ENCODE data around the gene FLNC. TPM values are rescaled to one million over a fixed set of nuclear protein-coding genes. Genes with fewer than 3 reads are reported as not detected.

Gene FLNC
- total RNA-seq, 1 experiment from 2014 or later, result 8.0 TPM

DNA sequence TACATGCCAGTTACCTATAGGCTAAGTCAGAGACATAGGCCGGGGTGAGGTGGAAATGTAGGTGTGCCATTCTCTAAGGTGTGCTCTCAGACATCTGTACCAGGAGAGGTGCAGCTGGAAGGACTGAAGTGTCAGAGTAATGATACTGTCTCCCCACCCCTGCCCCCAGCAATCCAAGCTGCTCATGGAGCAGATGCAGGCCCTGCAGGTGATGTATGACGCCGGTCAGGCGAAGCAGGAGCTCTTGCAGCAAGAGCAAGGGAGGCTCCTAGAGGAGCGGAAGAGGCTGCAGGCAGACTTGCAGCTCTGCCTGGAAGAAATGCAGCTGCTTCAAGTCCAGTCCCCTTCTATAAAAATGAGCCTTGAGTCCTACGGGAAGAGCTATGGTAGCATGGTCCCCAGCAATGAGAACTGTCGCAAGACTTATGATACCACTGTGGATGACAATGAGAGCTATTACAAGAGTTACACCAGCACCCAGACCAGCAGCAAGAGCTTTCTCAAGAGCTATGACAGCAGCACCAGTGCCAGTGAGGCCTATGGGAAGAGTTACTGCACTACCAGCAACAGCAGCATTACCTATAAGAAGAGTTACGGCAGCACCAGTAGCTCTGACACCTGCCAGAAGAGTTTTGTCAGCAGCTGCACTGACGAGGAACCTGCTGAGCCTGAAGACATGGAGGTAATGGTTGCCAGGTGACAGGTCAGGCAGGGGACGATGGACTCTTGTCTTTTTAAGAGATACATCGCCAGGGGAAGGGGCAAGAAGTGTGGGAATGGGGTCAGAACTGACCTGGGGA lies 18.4 kb upstream of the FLNC start (continued):
- TF ChIP-seq, protein P1, sequence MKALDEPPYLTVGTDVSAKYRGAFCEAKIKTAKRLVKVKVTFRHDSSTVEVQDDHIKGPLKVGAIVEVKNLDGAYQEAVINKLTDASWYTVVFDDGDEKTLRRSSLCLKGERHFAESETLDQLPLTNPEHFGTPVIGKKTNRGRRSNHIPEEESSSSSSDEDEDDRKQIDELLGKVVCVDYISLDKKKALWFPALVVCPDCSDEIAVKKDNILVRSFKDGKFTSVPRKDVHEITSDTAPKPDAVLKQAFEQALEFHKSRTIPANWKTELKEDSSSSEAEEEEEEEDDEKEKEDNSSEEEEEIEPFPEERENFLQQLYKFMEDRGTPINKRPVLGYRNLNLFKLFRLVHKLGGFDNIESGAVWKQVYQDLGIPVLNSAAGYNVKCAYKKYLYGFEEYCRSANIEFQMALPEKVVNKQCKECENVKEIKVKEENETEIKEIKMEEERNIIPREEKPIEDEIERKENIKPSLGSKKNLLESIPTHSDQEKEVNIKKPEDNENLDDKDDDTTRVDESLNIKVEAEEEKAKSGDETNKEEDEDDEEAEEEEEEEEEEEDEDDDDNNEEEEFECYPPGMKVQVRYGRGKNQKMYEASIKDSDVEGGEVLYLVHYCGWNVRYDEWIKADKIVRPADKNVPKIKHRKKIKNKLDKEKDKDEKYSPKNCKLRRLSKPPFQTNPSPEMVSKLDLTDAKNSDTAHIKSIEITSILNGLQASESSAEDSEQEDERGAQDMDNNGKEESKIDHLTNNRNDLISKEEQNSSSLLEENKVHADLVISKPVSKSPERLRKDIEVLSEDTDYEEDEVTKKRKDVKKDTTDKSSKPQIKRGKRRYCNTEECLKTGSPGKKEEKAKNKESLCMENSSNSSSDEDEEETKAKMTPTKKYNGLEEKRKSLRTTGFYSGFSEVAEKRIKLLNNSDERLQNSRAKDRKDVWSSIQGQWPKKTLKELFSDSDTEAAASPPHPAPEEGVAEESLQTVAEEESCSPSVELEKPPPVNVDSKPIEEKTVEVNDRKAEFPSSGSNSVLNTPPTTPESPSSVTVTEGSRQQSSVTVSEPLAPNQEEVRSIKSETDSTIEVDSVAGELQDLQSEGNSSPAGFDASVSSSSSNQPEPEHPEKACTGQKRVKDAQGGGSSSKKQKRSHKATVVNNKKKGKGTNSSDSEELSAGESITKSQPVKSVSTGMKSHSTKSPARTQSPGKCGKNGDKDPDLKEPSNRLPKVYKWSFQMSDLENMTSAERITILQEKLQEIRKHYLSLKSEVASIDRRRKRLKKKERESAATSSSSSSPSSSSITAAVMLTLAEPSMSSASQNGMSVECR (CRISPR knock-in tag; IDR thresholded peaks at IDR 0.05; ENCODE audit: borderline replicate concordance), result no peak
- TF ChIP-seq SP1 (CRISPR knock-in tag; conservative IDR thresholded peaks at IDR 0.05) (no peak), MXD4 (CRISPR knock-in tag; IDR thresholded peaks at IDR 0.05; ENCODE audit: borderline replicate concordance) (no peak), ELF4 (CRISPR knock-in tag; IDR thresholded peaks at IDR 0.05; ENCODE audit: low read depth) (no peak), HMGA2 (CRISPR knock-in tag; IDR thresholded peaks at IDR 0.05) (no peak), CREB1 (CRISPR knock-in tag; IDR thresholded peaks at IDR 0.05) (no peak)
- TF ChIP-seq, protein P2, sequence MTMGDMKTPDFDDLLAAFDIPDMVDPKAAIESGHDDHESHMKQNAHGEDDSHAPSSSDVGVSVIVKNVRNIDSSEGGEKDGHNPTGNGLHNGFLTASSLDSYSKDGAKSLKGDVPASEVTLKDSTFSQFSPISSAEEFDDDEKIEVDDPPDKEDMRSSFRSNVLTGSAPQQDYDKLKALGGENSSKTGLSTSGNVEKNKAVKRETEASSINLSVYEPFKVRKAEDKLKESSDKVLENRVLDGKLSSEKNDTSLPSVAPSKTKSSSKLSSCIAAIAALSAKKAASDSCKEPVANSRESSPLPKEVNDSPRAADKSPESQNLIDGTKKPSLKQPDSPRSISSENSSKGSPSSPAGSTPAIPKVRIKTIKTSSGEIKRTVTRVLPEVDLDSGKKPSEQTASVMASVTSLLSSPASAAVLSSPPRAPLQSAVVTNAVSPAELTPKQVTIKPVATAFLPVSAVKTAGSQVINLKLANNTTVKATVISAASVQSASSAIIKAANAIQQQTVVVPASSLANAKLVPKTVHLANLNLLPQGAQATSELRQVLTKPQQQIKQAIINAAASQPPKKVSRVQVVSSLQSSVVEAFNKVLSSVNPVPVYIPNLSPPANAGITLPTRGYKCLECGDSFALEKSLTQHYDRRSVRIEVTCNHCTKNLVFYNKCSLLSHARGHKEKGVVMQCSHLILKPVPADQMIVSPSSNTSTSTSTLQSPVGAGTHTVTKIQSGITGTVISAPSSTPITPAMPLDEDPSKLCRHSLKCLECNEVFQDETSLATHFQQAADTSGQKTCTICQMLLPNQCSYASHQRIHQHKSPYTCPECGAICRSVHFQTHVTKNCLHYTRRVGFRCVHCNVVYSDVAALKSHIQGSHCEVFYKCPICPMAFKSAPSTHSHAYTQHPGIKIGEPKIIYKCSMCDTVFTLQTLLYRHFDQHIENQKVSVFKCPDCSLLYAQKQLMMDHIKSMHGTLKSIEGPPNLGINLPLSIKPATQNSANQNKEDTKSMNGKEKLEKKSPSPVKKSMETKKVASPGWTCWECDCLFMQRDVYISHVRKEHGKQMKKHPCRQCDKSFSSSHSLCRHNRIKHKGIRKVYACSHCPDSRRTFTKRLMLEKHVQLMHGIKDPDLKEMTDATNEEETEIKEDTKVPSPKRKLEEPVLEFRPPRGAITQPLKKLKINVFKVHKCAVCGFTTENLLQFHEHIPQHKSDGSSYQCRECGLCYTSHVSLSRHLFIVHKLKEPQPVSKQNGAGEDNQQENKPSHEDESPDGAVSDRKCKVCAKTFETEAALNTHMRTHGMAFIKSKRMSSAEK (CRISPR knock-in tag; IDR thresholded peaks at IDR 0.05; ENCODE audit: borderline replicate concordance), result no peak
- TF ChIP-seq, protein P3, sequence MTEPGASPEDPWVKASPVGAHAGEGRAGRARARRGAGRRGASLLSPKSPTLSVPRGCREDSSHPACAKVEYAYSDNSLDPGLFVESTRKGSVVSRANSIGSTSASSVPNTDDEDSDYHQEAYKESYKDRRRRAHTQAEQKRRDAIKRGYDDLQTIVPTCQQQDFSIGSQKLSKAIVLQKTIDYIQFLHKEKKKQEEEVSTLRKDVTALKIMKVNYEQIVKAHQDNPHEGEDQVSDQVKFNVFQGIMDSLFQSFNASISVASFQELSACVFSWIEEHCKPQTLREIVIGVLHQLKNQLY (CRISPR knock-in tag; IDR thresholded peaks at IDR 0.05), result no peak
- TF ChIP-seq, protein P4, sequence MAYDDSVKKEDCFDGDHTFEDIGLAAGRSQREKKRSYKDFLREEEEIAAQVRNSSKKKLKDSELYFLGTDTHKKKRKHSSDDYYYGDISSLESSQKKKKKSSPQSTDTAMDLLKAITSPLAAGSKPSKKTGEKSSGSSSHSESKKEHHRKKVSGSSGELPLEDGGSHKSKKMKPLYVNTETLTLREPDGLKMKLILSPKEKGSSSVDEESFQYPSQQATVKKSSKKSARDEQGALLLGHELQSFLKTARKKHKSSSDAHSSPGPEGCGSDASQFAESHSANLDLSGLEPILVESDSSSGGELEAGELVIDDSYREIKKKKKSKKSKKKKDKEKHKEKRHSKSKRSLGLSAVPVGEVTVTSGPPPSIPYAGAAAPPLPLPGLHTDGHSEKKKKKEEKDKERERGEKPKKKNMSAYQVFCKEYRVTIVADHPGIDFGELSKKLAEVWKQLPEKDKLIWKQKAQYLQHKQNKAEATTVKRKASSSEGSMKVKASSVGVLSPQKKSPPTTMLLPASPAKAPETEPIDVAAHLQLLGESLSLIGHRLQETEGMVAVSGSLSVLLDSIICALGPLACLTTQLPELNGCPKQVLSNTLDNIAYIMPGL (CRISPR knock-in tag; IDR thresholded peaks at IDR 0.05), result no peak
- TF ChIP-seq, protein P5, sequence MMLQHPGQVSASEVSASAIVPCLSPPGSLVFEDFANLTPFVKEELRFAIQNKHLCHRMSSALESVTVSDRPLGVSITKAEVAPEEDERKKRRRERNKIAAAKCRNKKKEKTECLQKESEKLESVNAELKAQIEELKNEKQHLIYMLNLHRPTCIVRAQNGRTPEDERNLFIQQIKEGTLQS (CRISPR knock-in tag; conservative IDR thresholded peaks at IDR 0.05), result no peak
- TF ChIP-seq, protein P6, sequence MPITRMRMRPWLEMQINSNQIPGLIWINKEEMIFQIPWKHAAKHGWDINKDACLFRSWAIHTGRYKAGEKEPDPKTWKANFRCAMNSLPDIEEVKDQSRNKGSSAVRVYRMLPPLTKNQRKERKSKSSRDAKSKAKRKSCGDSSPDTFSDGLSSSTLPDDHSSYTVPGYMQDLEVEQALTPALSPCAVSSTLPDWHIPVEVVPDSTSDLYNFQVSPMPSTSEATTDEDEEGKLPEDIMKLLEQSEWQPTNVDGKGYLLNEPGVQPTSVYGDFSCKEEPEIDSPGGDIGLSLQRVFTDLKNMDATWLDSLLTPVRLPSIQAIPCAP (CRISPR knock-in tag; IDR thresholded peaks at IDR 0.05), result no peak
- TF ChIP-seq, protein P7, sequence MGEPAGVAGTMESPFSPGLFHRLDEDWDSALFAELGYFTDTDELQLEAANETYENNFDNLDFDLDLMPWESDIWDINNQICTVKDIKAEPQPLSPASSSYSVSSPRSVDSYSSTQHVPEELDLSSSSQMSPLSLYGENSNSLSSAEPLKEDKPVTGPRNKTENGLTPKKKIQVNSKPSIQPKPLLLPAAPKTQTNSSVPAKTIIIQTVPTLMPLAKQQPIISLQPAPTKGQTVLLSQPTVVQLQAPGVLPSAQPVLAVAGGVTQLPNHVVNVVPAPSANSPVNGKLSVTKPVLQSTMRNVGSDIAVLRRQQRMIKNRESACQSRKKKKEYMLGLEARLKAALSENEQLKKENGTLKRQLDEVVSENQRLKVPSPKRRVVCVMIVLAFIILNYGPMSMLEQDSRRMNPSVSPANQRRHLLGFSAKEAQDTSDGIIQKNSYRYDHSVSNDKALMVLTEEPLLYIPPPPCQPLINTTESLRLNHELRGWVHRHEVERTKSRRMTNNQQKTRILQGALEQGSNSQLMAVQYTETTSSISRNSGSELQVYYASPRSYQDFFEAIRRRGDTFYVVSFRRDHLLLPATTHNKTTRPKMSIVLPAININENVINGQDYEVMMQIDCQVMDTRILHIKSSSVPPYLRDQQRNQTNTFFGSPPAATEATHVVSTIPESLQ (CRISPR knock-in tag; IDR thresholded peaks at IDR 0.05), result no peak

All from WTC11 (cell line).